ENCODE results near the gene ASGR2. TPM values are rescaled to one million over a fixed set of nuclear protein-coding genes. Genes with fewer than 3 reads are reported as not detected.
"Not testable (repeated sequence)": the region's sequence is repeated elsewhere in the genome, so short reads cannot be mapped to it uniquely, and the experiment has no call there.

ASGR2 gene
- total RNA-seq, 2 donors from 2014 or later, result 0.45 to 0.49 TPM

- no peak overlapping the region for H3K4me3 ChIP-seq
- no peak overlapping the region for H3K9ac ChIP-seq (ENCODE audit: low read depth in 2 of 2, low read length in 2 of 2)
- H3K27me3 ChIP-seq, result no peaks in the 10 kb centered on the region
- no peaks in the 10 kb centered on the region for H3K36me3 ChIP-seq
- TF ChIP-seq CTCF (IDR thresholded peaks at IDR 0.05), result no peak
- no peak overlapping the region for H3K27ac ChIP-seq
- intact Hi-C loops (cut with DNase I), result no loop called here
- H3K4me1 ChIP-seq, result no peaks in the 10 kb centered on the region
- no peaks in the 10 kb centered on the region for H3K9me3 ChIP-seq
- DNase-seq, result no peak
Measured at GRCh38 chr17:7094652-7095019, 20.0 kb downstream of the ASGR2 start.

DNA sequence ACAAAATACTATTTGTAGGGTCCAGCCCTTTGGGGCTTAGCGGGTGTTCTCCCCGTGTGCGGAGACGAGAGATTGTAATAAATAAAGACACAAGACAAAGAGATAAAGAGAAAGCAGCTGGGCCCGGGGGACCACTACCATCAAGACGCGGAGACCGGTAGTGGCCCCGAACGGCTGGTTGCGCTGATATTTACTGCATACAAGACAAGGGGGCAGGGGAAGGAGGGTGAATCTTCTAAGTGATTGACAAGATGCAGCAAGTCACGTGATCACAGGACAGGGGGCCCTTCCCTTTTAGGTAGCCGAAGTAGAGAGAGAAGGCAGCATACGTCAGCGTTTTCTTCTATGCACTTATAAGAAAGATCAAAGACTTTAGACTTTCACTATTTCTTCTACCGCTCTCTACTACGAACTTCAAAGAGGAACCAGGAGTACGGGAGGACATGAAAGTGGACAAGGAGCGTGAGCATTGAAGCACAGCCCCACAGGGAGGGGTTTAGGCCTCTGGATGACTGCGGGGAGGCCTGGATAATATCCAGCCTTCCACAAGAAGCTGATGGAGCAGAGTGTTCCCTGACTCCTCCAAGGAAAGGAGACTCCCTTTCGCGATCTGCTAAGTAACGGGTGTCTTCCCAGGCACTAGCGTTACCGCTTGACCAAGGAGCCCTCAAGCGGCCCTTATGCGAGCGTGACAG lies 23.2 kb downstream of the ASGR2 start:
- H3K36me3 ChIP-seq; H3K4me1 ChIP-seq; H3K4me3 ChIP-seq; H3K9me3 ChIP-seq; H3K9ac ChIP-seq (ENCODE audit: low read depth in 2 of 2, low read length in 2 of 2); H3K27me3 ChIP-seq; intact Hi-C loops (cut with DNase I); H3K27ac ChIP-seq: not testable (repeated sequence)
- DNase-seq, result peak; percentile 41

- H3K9ac ChIP-seq (ENCODE audit: low read depth in 2 of 2, low read length in 2 of 2); H3K27ac ChIP-seq; H3K4me1 ChIP-seq; intact Hi-C loops (cut with DNase I); H3K36me3 ChIP-seq; H3K4me3 ChIP-seq; H3K27me3 ChIP-seq; H3K9me3 ChIP-seq; DNase-seq: not testable (repeated sequence)
Measured at GRCh38 chr17:7089570-7089969, 25.1 kb downstream of the ASGR2 start.

GRCh38 chr17:7088442-7088841 lies 26.2 kb downstream of the ASGR2 start:
- H3K9ac ChIP-seq (ENCODE audit: low read depth in 2 of 2, low read length in 2 of 2); H3K4me1 ChIP-seq; H3K4me3 ChIP-seq; H3K27ac ChIP-seq; intact Hi-C loops (cut with DNase I); H3K36me3 ChIP-seq; DNase-seq; H3K9me3 ChIP-seq; H3K27me3 ChIP-seq: not testable (repeated sequence)

DNA sequence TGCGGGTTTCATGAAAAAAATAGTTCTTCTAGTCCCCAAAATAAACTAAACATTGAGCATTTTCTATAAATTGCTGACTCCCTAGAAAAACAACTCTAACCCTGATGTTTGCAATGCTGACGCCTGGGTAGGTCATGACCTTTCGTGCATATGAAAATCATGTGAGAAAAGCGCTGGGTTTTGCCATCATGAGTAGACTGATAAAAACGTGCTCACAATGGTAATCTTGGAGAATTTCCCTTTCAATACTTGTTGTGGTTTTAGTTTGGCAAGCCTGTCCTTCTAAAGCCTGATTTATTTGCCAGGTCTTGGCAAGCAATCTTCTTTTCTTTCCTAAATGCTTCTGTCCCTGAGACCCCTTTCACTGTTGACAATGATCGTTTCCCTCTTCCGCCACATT lies 30.5 kb downstream of the ASGR2 start:
- intact Hi-C loops (cut with DNase I), result no loop called here

DNA sequence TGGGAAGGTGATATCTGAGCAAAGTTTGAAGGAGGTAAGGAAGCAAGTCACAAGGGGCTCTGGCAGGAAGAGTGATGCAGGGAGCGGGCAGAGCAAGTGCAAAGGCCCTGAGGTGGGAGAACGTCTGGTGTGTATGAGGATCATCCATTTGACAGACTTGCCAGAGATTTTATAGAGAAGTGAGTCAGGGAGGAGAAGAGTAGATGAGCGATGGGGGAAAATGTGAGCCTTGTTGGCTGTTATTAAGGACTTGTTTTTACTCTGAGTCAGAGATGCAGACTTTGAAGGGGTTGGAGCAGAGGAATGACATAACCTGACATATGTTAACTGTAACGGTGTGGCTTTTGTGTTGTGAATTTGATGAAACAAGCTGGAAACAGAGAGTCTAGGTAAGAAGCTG lies 31.0 kb downstream of the ASGR2 start:
- H3K36me3 ChIP-seq, result no peaks in the 10 kb centered on the region
- H3K9me3 ChIP-seq, result no peaks in the 10 kb centered on the region
- intact Hi-C loops (cut with DNase I), result no loop called here
- TF ChIP-seq CTCF (IDR thresholded peaks at IDR 0.05), result no peak
- H3K4me3 ChIP-seq, result no peak overlapping the region
- H3K27ac ChIP-seq, result no peak overlapping the region
- H3K9ac ChIP-seq (ENCODE audit: low read depth in 2 of 2, low read length in 2 of 2), result no peak overlapping the region
- no peaks in the 10 kb centered on the region for H3K27me3 ChIP-seq
- no peaks in the 10 kb centered on the region for H3K4me1 ChIP-seq
- no peak for DNase-seq

More for the DNA sequence above, 30.5 kb downstream of the ASGR2 start:
- DNase-seq, result no peak
- no peak for TF ChIP-seq CTCF (IDR thresholded peaks at IDR 0.05)
- Histone ChIP-seq H3K9me3 (no peaks in the 10 kb centered on the region), H3K9ac (ENCODE audit: low read depth in 2 of 2, low read length in 2 of 2) (no peak overlapping the region), H3K36me3 (no peaks in the 10 kb centered on the region), H3K27ac (no peak overlapping the region), H3K4me1 (no peaks in the 10 kb centered on the region), H3K4me3 (no peak overlapping the region), H3K27me3 (no peaks in the 10 kb centered on the region)

DNA sequence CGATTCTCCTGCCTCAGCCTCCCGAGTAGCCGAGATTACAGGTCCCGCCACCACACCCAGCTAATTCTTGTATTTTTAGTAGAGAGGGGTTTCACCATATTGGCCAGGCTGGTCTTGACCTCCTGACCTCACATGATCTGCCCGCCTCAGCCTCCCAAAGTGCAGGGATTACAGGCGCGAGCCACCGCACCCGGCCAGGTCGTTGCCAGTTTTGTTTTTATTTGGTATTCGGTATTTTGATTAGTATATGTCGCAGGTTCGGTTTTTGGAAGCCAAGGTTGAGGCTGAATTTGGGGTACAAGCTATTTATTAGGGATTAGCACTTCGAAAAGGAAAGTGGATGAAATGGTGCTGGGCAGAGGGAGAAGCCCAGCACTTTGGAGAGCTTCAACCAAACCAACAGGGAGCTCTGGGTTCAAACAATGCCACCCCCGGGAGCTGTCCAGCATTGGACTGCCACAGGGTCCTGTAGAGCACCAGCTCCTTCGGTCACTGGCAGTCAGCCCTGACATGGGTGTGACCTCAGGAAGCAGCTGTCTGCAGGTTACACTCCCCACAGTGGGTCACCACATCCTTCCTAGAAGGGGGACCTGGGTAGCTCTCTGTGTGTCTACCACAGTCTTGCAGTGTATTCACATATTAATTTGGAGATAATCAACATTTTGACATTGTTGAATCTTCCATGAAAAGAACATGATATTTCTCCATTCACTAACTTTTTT lies 33.1 kb downstream of the ASGR2 start:
- Histone ChIP-seq H3K4me1 (no peaks in the 10 kb centered on the region), H3K4me3 (no peak overlapping the region), H3K27ac (no peak overlapping the region), H3K27me3 (no peaks in the 10 kb centered on the region), H3K9me3 (no peaks in the 10 kb centered on the region), H3K9ac (ENCODE audit: low read depth in 2 of 2, low read length in 2 of 2) (no peak overlapping the region), H3K36me3 (no peaks in the 10 kb centered on the region)
- DNase-seq, result no peak
- intact Hi-C loops (cut with DNase I), result no loop called here
- TF ChIP-seq CTCF (IDR thresholded peaks at IDR 0.05), result no peak

Data from colonic mucosa (tissue), 4 donors.